B cell (primary cell): ENCODE measurements around the gene AKT3.

Experiments
- EZH2 ChIP-seq: IDR thresholded peaks from 2 replicates; pipeline ENCODE4 v1.6.1; 2012; ENCODE audit warnings: borderline replicate concordance, low read depth, mild to moderate bottlenecking, moderate library complexity, low read length; ENCODE audit not compliant: insufficient read depth, poor library complexity, severe bottlenecking
- TF ChIP-seq, protein P1 (sequence below): fragments of 200-600 bp; IDR thresholded peaks from one replicate; pipeline ENCODE4 v1.8.0; 2022; ENCODE audit warnings: antibody characterized with exemption, mild to moderate bottlenecking

DNA sequence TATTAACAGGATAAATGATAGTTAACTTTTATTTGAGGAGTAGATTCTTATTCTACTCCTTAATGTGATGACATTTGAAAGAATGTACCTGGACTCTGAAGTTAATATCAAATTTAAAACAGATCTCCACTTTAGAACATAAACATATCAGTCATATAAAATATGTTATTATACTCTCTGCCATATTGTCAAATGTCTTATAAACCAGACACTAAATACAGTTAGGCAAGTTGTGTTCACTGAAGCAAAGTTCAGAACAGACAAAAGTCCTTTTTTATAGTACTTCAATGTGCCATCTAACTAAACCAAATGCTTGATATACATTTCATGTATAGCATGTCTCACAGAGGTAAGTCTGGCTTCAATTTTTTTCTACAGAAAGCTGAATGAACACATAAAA is 285.2 kb downstream of the AKT3 start:
- TF ChIP-seq, protein P1, sequence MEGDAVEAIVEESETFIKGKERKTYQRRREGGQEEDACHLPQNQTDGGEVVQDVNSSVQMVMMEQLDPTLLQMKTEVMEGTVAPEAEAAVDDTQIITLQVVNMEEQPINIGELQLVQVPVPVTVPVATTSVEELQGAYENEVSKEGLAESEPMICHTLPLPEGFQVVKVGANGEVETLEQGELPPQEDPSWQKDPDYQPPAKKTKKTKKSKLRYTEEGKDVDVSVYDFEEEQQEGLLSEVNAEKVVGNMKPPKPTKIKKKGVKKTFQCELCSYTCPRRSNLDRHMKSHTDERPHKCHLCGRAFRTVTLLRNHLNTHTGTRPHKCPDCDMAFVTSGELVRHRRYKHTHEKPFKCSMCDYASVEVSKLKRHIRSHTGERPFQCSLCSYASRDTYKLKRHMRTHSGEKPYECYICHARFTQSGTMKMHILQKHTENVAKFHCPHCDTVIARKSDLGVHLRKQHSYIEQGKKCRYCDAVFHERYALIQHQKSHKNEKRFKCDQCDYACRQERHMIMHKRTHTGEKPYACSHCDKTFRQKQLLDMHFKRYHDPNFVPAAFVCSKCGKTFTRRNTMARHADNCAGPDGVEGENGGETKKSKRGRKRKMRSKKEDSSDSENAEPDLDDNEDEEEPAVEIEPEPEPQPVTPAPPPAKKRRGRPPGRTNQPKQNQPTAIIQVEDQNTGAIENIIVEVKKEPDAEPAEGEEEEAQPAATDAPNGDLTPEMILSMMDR = no peak
- TF ChIP-seq EZH2 = no peak
